PC-3 (cell line): ENCODE results near the gene PCDH19. TPM values are rescaled to one million over a fixed set of nuclear protein-coding genes. Genes with fewer than 3 reads are reported as not detected.
A peak's percentile ranks its signal among the peaks of the same experiment; 100 is the strongest.

Experiments
- ATAC-seq: fragments of 200-7000 bp; cut with Tn5 transposase; 2 replicates; pipeline ENCODE4 v1.9.1; 2020; ENCODE audit warnings: mild to moderate bottlenecking, moderate library complexity
- BruUV-seq: library from RNA; stranded (reverse); fragments of 400-500 nt; replicated peaks from 2 replicates; lab custom pipeline; 2021; lab: Mats Ljungman, UMichigan
- CTCF ChIA-PET: fragments of 300-600 bp; sonication (Branson Sonifier 250); formaldehyde crosslinking; loops from one replicate; lab custom pipeline; 2022; ENCODE audit warnings: antibody characterized with exemption; lab: Charles Lee
- POLR2A ChIA-PET: fragments of 300-600 bp; sonication (Branson Sonifier 250); formaldehyde crosslinking; loops from one replicate; lab custom pipeline; 2022; ENCODE audit warnings: antibody characterized with exemption; ENCODE audit not compliant: unreplicated experiment; lab: Charles Lee
- DNase-seq: peaks from one replicate; pipeline ENCODE4 v3.0.0-alpha.2; 2015
- H2AFZ ChIP-seq: fragments of 300-600 bp; sonication (generic); 2 replicates; pipeline ENCODE4 v1.6.0; 2016; ENCODE audit warnings: antibody characterized with exemption, low read length
- H3F3A ChIP-seq: fragments of 300-600 bp; sonication (generic); one replicate; pipeline ENCODE4 v1.6.0; 2017; ENCODE audit warnings: antibody characterized with exemption, low read length, control low read depth, mild to moderate bottlenecking; ENCODE audit not compliant: unreplicated experiment
- H3K27ac ChIP-seq: fragments of 300-600 bp; sonication (generic); 2 replicates; pipeline ENCODE4 v1.5.1; 2016; ENCODE audit warnings: mild to moderate bottlenecking, low read length
- H3K27me3 ChIP-seq: fragments of 300-600 bp; sonication (generic); 2 replicates; pipeline ENCODE4 v1.6.1; 2016; ENCODE audit warnings: low read length, mixed read lengths
- H3K36me3 ChIP-seq: fragments of 300-600 bp; sonication (generic); 2 replicates; pipeline ENCODE4 v1.6.1; 2016; ENCODE audit warnings: low read depth, mixed run types, low read length, mixed read lengths
- H3K4me1 ChIP-seq: fragments of 300-600 bp; sonication (generic); 2 replicates; pipeline ENCODE4 v1.5.1; 2016; ENCODE audit warnings: low read length; ENCODE audit not compliant: insufficient read depth
- H3K4me2 ChIP-seq: fragments of 300-600 bp; sonication (generic); 2 replicates; pipeline ENCODE4 v1.6.0; 2016; ENCODE audit warnings: low read length
- H3K4me3 ChIP-seq: fragments of 300-600 bp; sonication (generic); 2 replicates; pipeline ENCODE4 v1.5.1; 2016; ENCODE audit warnings: mild to moderate bottlenecking, low read length, mixed read lengths
- H3K79me2 ChIP-seq: fragments of 300-600 bp; sonication (generic); 2 replicates; pipeline ENCODE4 v1.6.1; 2017; ENCODE audit warnings: low read length, mixed read lengths
- H3K9ac ChIP-seq: fragments of 300-600 bp; sonication (generic); 2 replicates; pipeline ENCODE4 v1.6.0; 2016; ENCODE audit warnings: mild to moderate bottlenecking, low read length
- H3K9me2 ChIP-seq: fragments of 300-600 bp; sonication (generic); replicated peaks from 2 replicates; pipeline ENCODE4 v1.6.1; 2016; ENCODE audit warnings: mixed run types, low read length, mixed read lengths
- H3K9me3 ChIP-seq: fragments of 300-600 bp; sonication (generic); 2 replicates; pipeline ENCODE4 v1.6.1; 2016; ENCODE audit warnings: low read length, mixed read lengths
- H4K20me1 ChIP-seq: fragments of 300-600 bp; sonication (generic); 2 replicates; pipeline ENCODE4 v1.6.1; 2016; ENCODE audit warnings: low read length, mixed read lengths
- CTCF ChIP-seq: fragments of 300-600 bp; sonication (generic); conservative IDR thresholded peaks from 2 replicates; pipeline ENCODE4 v1.5.1; 2017; ENCODE audit warnings: antibody characterized with exemption, low read depth, mild to moderate bottlenecking, low read length
- EZH2 ChIP-seq: fragments of 300-600 bp; sonication (generic); IDR thresholded peaks from one replicate; pipeline ENCODE4 v1.6.1; 2017; ENCODE audit warnings: antibody characterized with exemption, mild to moderate bottlenecking, low read length; ENCODE audit not compliant: unreplicated experiment
- EZH2phosphoT487 ChIP-seq: fragments of 300-600 bp; sonication (generic); IDR thresholded peaks from 2 replicates; pipeline ENCODE4 v1.6.1; 2018; ENCODE audit warnings: mild to moderate bottlenecking, antibody characterized with exemption, low read length, borderline replicate concordance
- intact Hi-C: fragments of 100-400 bp; cut with micrococcal nuclease; formaldehyde crosslinking; loops from 2 replicates; pipeline ENCODE4 v1.9.0; 2023
- total RNA-seq: library from RNA; depleted of rRNA; stranded (reverse); fragments of >200 nt; gene quantifications from 2 replicates; pipeline ENCODE4 v1.2.3, GENCODE V29; 2014

PCDH19 gene
- total RNA-seq, 1 experiment from 2014 or later, result not detected

DNA sequence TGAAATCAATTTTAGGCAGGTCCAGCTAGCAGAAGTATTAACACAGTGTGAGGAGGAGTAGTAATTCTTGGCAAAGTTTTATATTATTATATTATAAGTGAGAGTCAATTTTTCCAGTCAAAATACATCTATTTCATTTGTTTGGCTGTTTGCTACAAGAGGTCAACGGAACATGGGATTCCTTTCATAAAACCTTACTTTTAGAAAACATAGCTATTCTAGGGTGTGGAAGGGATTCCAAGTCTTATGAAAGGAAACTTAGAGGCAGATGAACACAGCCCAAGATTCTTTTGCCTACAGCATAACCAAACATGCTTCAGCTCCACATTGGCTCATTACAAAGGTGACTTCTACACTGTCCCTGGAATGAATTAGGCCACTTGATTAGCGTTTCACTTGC lies 29.9 kb upstream of the PCDH19 start:
- Histone ChIP-seq H3K9ac (no peak overlapping the region), H3K9me2 (no peaks in the 10 kb centered on the region), H3K4me1 (peaks cover 4% of the 10 kb centered on the region; the same call in 1 of the 2 replicates), H3K36me3 (no peaks in the 10 kb centered on the region), H3K79me2 (no peaks in the 10 kb centered on the region), H4K20me1 (no peaks in the 10 kb centered on the region), H3K27ac (no peak overlapping the region), H3K4me2 (no peak overlapping the region), H3K9me3 (no peaks in the 10 kb centered on the region), H3F3A (no peaks in the 10 kb centered on the region), H3K4me3 (no peak overlapping the region), H3K27me3 (no peaks in the 10 kb centered on the region), H2AFZ (no peak overlapping the region)
- TF ChIP-seq EZH2, result no peak
- TF ChIP-seq EZH2phosphoT487, result no peak
- TF ChIP-seq CTCF, result no peak
- ATAC-seq (no peak), DNase-seq (no peak)
- ChIA-PET POLR2A (no interaction called here), CTCF (no interaction called here)
- intact Hi-C loops, result no loop called here
- BruUV-seq, result no TSS peak

GRCh38 chrX:100435726-100436125 lies 25.7 kb upstream of the PCDH19 start:
- Histone ChIP-seq H3K9ac (no peak overlapping the region), H3K79me2 (no peaks in the 10 kb centered on the region), H3K36me3 (no peaks in the 10 kb centered on the region), H3K27me3 (no peaks in the 10 kb centered on the region), H3K4me1 (no peaks in the 10 kb centered on the region), H3K27ac (no peak overlapping the region), H3K4me2 (no peak overlapping the region), H3K9me3 (no peaks in the 10 kb centered on the region), H3K4me3 (no peak overlapping the region), H4K20me1 (no peaks in the 10 kb centered on the region), H3F3A (no peaks in the 10 kb centered on the region), H2AFZ (no peak overlapping the region), H3K9me2 (no peaks in the 10 kb centered on the region)
- no peak for TF ChIP-seq EZH2phosphoT487
- no peak for TF ChIP-seq EZH2
- no peak for TF ChIP-seq CTCF
- intact Hi-C loops, result no loop called here
- ChIA-PET CTCF (no interaction called here), POLR2A (no interaction called here)
- DNase-seq, result no peak
- BruUV-seq, result no TSS peak
- no peak for ATAC-seq

DNA sequence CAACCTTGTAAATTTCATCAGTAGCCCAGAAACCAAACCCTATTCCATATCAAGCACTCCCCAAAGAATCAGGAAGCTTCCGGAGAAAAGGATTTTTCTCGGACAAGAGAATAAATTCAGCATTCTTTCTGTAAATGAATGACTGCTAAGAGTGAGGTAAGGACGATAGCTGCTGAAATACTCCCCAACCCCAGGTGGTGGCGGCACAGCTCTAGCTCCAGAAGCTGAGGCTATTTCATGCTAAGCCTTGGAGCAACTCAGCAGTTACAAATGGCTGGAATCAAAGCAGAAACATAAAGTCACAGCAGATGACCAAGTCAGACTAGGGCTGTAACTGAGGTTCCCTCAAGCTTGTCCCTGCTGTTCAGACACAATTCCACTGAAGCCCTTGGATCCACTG lies 13.9 kb upstream of the PCDH19 start:
- intact Hi-C loops, result no loop called here
- no peaks in the 10 kb centered on the region for H3K36me3 ChIP-seq
- no peaks in the 10 kb centered on the region for H3K79me2 ChIP-seq
- H3K4me1 ChIP-seq, result no peaks in the 10 kb centered on the region
- H4K20me1 ChIP-seq, result no peaks in the 10 kb centered on the region
- no peak overlapping the region for H3K9ac ChIP-seq
- BruUV-seq, result no TSS peak
- H3K4me3 ChIP-seq, result no peak overlapping the region
- POLR2A ChIA-PET, result no interaction called here
- no peaks in the 10 kb centered on the region for H3K9me2 ChIP-seq
- ATAC-seq (no peak), DNase-seq (peak; percentile 43)
- H3K9me3 ChIP-seq, result no peaks in the 10 kb centered on the region
- TF ChIP-seq EZH2phosphoT487 (no peak), EZH2 (no peak), CTCF (peak; percentile 52)
- no peak overlapping the region for H3K4me2 ChIP-seq
- H2AFZ ChIP-seq, result no peak overlapping the region
- H3K27ac ChIP-seq, result no peak overlapping the region
- CTCF ChIA-PET, result no interaction called here
- no peaks in the 10 kb centered on the region for H3F3A ChIP-seq
- H3K27me3 ChIP-seq, result 0 out of 2 replicates have a peak, but pooled peaks cover 2% of the 10 kb centered on the region
